HepG2 (cell line): ENCODE measurements around the gene RPS27L. TPM values are rescaled to one million over a fixed set of nuclear protein-coding genes. Genes with fewer than 3 reads are reported as not detected.
A peak's percentile ranks its signal among the peaks of the same experiment; 100 is the strongest.

Experiments
- AKAP8 ChIP-seq: sonication (generic); formaldehyde crosslinking; IDR thresholded peaks from 2 replicates; pipeline ENCODE4 v1.5.1; 2020; ENCODE audit warnings: mild to moderate bottlenecking, missing genetic modification reagents
- DMAP1 ChIP-seq: IDR thresholded peaks from 2 replicates; pipeline ENCODE4 v1.6.1; 2016
- HMGXB4 ChIP-seq, 2 experiments: sonication (generic) in 1 of 2; formaldehyde crosslinking in 1 of 2; IDR thresholded peaks; 2 replicates each; pipeline versions ENCODE4 v1.4.0 to v1.6.1; 2018 to 2020; ENCODE audit warnings: missing genetic modification reagents in 2 of 2, borderline replicate concordance in 1 of 2, low read depth in 1 of 2, mild to moderate bottlenecking in 1 of 2, missing biosample characterization in 1 of 2
- HOXD1 ChIP-seq: sonication (generic); formaldehyde crosslinking; IDR thresholded peaks from 2 replicates; pipeline ENCODE4 v1.5.0; 2020; ENCODE audit warnings: missing genetic modification reagents
- NFAT5 ChIP-seq: sonication (generic); formaldehyde crosslinking; IDR thresholded peaks from 2 replicates; pipeline ENCODE4 v1.4.0; 2020; ENCODE audit warnings: missing genetic modification reagents
- NKX3-1 ChIP-seq: sonication (generic); formaldehyde crosslinking; IDR thresholded peaks from 2 replicates; pipeline ENCODE4 v1.5.0; 2020; ENCODE audit warnings: missing genetic modification reagents
- REPIN1 ChIP-seq: sonication (generic); formaldehyde crosslinking; IDR thresholded peaks from 2 replicates; pipeline ENCODE4 v1.8.0; 2022; ENCODE audit warnings: missing genetic modification reagents, low read depth, mild to moderate bottlenecking, borderline replicate concordance
- SOX13 ChIP-seq, 3 experiments: fragments of 450-650 bp in 1 of 3; sonication (generic) in 1 of 3; formaldehyde crosslinking in 1 of 3; IDR thresholded peaks in 2 of 3; conservative IDR thresholded peaks in 1 of 3; 2 replicates each; pipeline versions ENCODE4 v1.5.0 to v1.6.1; 2016 to 2020; ENCODE audit warnings: antibody characterized with exemption in 1 of 3, mild to moderate bottlenecking in 1 of 3, missing compliant biosample characterization in 1 of 3, missing genetic modification reagents in 1 of 3, moderate library complexity in 1 of 3
- TAF1 ChIP-seq: sonication (generic); formaldehyde crosslinking; IDR thresholded peaks from 2 replicates; pipeline ENCODE4 v1.4.0; 2020; ENCODE audit warnings: missing genetic modification reagents
- TBX2 ChIP-seq: sonication (generic); formaldehyde crosslinking; IDR thresholded peaks from 2 replicates; pipeline ENCODE4 v1.5.0; 2020; ENCODE audit warnings: missing genetic modification reagents, mild to moderate bottlenecking, borderline replicate concordance
- ZBTB1 ChIP-seq: sonication (generic); formaldehyde crosslinking; IDR thresholded peaks from 2 replicates; pipeline ENCODE4 v1.4.0; 2020; ENCODE audit warnings: missing genetic modification reagents, borderline replicate concordance
- ZBTB44 ChIP-seq: sonication (generic); formaldehyde crosslinking; IDR thresholded peaks from 2 replicates; pipeline ENCODE4 v1.4.0; 2020; ENCODE audit warnings: missing genetic modification reagents
- ZNF260 ChIP-seq: sonication (generic); formaldehyde crosslinking; IDR thresholded peaks from 2 replicates; pipeline ENCODE4 v1.4.0; 2020; ENCODE audit warnings: missing genetic modification reagents, low read depth, mild to moderate bottlenecking, borderline replicate concordance
- ZNF33B ChIP-seq: sonication (generic); formaldehyde crosslinking; IDR thresholded peaks from 2 replicates; pipeline ENCODE4 v1.5.1; 2020; ENCODE audit warnings: mild to moderate bottlenecking, missing genetic modification reagents
- ZNF788 ChIP-seq: sonication (generic); formaldehyde crosslinking; IDR thresholded peaks from 2 replicates; pipeline ENCODE4 v1.5.0; 2020; ENCODE audit warnings: mild to moderate bottlenecking, missing genetic modification reagents, borderline replicate concordance
- polyA plus RNA-seq, 8 experiments: library from polyadenylated mRNA; depleted of rRNA in 3 of 8; stranded (reverse) in 7 of 8; unstranded in 1 of 8; fragments of >200 nt; fragmentation: Illumina TruSeq in 4 of 8; extraction: Trizol in 4 of 8; gene quantifications; 2 replicates each; pipeline versions ENCODE4 v1.2.1 to v1.2.3, GENCODE V29; 2011 to 2016; ENCODE audit warnings: low read depth in 4 of 8, missing spikeins in 1 of 8, mixed read lengths in 1 of 8; ENCODE audit not compliant: insufficient read depth in 1 of 8
- total RNA-seq, 5 experiments: library from RNA; depleted of rRNA; stranded (reverse); fragments of >200 nt; fragmentation: Illumina TruSeq; extraction: Trizol; gene quantifications; 2 replicates each; pipeline ENCODE4 v1.2.3, GENCODE V29; 2016; ENCODE audit warnings: low read depth in 1 of 5
- TF ChIP-seq, protein P1 (sequence below): IDR thresholded peaks from 2 replicates; pipeline ENCODE4 v1.6.1; 2018; ENCODE audit warnings: missing genetic modification reagents, mild to moderate bottlenecking, missing compliant biosample characterization
- TF ChIP-seq, protein P2 (sequence below): sonication (generic); formaldehyde crosslinking; IDR thresholded peaks from 2 replicates; pipeline ENCODE4 v1.5.0; 2020; ENCODE audit warnings: missing genetic modification reagents

The RPS27L gene
- total and polyA plus RNA-seq, 2 of the 13 experiments (the other 11 are each of a cell fraction or from before 2014, with no cell fraction given), result 231 to 433 TPM

DNA sequence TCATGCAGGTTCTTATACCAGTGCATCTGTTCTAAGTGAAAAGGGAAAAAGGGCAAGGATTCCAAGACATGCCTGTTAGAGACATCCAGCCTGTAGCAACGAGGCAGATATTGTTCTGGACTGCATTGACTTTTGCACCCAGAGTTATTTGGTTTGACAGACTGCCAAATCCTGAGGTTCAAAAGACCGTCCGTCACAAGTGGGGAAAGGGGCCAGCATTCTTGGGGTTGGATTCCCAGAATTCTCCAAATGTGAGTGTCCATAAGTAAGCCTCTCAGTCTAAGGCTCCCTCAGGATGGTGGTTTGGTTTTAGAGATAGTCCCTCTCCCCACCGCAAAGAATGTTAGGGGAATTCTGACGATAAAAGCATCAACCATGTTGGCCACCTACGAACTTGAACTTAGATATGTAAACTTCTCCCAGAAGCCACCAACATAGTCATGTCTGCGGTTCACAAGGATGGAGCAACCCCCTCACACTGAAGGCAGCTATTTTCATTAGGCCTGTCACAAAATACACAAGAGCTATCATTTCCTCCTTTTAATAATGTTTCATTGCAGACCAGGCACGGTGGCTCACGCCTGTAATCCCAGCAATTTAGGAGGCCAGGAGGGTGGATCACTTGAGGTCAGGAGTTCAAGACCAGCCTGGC lies 49.3 kb downstream of the RPS27L start (continued):
- no peak for TF ChIP-seq ZBTB44 (CRISPR knock-in tag)
- TF ChIP-seq TBX2 (CRISPR knock-in tag), result peak; percentile 93
- TF ChIP-seq HMGXB4 (CRISPR knock-in tag; IDR thresholded peaks at IDR 0.05; ENCODE audit: borderline replicate concordance in 1 of 2, low read depth in 1 of 2), result peak in 1 of 2 experiments; percentile 42; a peak in 1 of 4 replicates
- no peak for TF ChIP-seq ZBTB1
- TF ChIP-seq ZNF260 (CRISPR knock-in tag), result no peak
- TF ChIP-seq HOXD1 (CRISPR knock-in tag), result 0 out of 2 replicates have a peak, but pooled peaks have one; percentile 53
- peak; percentile 63; the same call in 1 of the 2 replicates for TF ChIP-seq REPIN1 (CRISPR knock-in tag)
- no peak for TF ChIP-seq NFAT5 (CRISPR knock-in tag)
- TF ChIP-seq AKAP8, result no peak
- peak; percentile 62; the same call in 1 of the 2 replicates for TF ChIP-seq DMAP1 (CRISPR knock-in tag)
- peak; percentile 84; the same call in 1 of the 2 replicates for TF ChIP-seq ZNF788 (CRISPR knock-in tag)
- TF ChIP-seq SOX13 (IDR thresholded peaks at IDR 0.05), result peak; percentile 55
- TF ChIP-seq SOX13 (CRISPR knock-in tag; conservative IDR thresholded peaks at IDR 0.05 in 1 of 2, IDR thresholded peaks at IDR 0.05 in 1 of 2), result peak in 1 of 2 experiments; percentile 89; a peak in 2 of 4 replicates
- TF ChIP-seq, protein P1, sequence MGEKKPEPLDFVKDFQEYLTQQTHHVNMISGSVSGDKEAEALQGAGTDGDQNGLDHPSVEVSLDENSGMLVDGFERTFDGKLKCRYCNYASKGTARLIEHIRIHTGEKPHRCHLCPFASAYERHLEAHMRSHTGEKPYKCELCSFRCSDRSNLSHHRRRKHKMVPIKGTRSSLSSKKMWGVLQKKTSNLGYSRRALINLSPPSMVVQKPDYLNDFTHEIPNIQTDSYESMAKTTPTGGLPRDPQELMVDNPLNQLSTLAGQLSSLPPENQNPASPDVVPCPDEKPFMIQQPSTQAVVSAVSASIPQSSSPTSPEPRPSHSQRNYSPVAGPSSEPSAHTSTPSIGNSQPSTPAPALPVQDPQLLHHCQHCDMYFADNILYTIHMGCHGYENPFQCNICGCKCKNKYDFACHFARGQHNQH (CRISPR knock-in tag), result peak; percentile 78; the same call in 1 of the 2 replicates
- no peak for TF ChIP-seq TAF1 (CRISPR knock-in tag)
- peak; percentile 17; the same call in 1 of the 2 replicates for TF ChIP-seq ZNF33B
- TF ChIP-seq, protein P2, sequence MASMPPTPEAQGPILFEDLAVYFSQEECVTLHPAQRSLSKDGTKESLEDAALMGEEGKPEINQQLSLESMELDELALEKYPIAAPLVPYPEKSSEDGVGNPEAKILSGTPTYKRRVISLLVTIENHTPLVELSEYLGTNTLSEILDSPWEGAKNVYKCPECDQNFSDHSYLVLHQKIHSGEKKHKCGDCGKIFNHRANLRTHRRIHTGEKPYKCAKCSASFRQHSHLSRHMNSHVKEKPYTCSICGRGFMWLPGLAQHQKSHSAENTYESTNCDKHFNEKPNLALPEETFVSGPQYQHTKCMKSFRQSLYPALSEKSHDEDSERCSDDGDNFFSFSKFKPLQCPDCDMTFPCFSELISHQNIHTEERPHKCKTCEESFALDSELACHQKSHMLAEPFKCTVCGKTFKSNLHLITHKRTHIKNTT (CRISPR knock-in tag), result no peak
- TF ChIP-seq NKX3-1 (CRISPR knock-in tag), result no peak
